Right ventricle myocardium superior (tissue), 1 donor: Measurements from ENCODE around the gene SKIDA1. TPM values are rescaled to one million over a fixed set of nuclear protein-coding genes. Genes with fewer than 3 reads are reported as not detected.

Experiments used
- ATAC-seq: fragments of 200-7000 bp; cut with Tn5 transposase; one replicate; pipeline ENCODE4 v1.9.1; 2020; ENCODE audit warnings: mild to moderate bottlenecking; ENCODE audit not compliant: poor library complexity
- DNase-seq: peaks from one replicate; pipeline ENCODE4 v3.0.0-alpha.2; 2020
- intact Hi-C: fragments of 100-400 bp; cut with DNase I; formaldehyde crosslinking; loops from one replicate; pipeline ENCODE4 v1.11.2; 2022
- total RNA-seq: library from RNA; stranded (reverse); fragmentation: NEBNext Ultra II Directional; extraction: Animal tissue kit (Norgen Biotek cat#: 25700); gene quantifications from one replicate; pipeline ENCODE4 v1.2.1, GENCODE V29; 2021
- donor health status: DM: no; HTN: yes; CAD: no; lungs with severe emphysema.

Gene SKIDA1
- total RNA-seq, 1 donor from 2014 or later: 3.3 TPM

- DNase-seq (peak; percentile 57), ATAC-seq (peak; percentile 47)
- intact Hi-C loops: loop anchor here (2.0 to 5.0 kb wide), 2 partner anchors 216 to 238 kb away; no protein-coding TSS in a partner anchor
Measured at GRCh38 chr10:21494191-21495001, 31.1 kb downstream of the SKIDA1 start.

DNA sequence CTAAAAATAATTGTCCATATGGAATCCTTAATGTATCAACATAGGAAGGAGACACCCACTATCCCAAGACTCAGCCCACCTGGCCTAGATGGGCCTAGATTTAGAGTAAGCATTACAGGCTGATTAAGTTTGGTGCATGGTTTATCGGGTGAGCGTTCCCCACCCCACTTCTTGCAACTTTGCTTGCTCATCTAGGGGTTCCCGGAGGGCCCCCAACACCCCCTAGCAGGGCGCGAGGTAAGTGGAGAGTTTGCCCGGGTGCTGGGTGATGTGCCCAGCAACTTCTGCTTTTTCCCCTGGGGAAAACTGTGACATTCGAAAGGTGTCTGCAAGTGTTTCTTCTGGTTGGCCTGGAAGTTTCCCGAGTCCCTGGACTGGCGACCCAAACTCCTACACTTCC is 31.7 kb downstream of the SKIDA1 start:
- DNase-seq (no peak), ATAC-seq (no peak)
- intact Hi-C loops: loop anchor here (2.0 kb wide), 1 partner anchor 215 kb away; no protein-coding TSS in a partner anchor

DNA sequence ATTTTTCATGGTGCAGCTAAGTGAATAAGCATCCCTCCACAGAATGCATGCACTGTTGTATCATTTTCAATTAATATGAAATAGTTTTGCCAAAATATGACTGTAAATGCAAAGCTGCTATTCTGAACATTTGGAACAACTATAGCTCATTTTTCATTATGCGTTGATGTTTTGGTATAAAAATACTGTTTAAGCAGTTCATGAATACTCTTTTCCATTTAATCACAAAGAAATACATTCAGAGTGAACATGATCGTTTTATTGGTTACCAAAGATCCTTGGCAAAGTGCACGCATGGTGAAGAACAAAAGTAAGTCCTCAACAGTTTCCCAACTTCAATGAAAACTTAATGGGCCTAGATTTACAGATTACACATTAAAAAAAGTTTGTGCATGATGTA is 33.1 kb downstream of the SKIDA1 start:
- ATAC-seq: no peak
- intact Hi-C loops: no loop called here
- no peak for DNase-seq

- intact Hi-C loops: no loop called here
- ATAC-seq: no peak
- DNase-seq: no peak
Measured at GRCh38 chr10:21490711-21491105, 34.8 kb downstream of the SKIDA1 start.

GRCh38 chr10:21490028-21490710 is 35.3 kb downstream of the SKIDA1 start:
- DNase-seq (no peak), ATAC-seq (no peak)
- intact Hi-C loops: no loop called here

GRCh38 chr10:21488957-21489446 is 36.5 kb downstream of the SKIDA1 start:
- intact Hi-C loops: no loop called here
- DNase-seq: no peak
- no peak for ATAC-seq

GRCh38 chr10:21488246-21488956 is 37.1 kb downstream of the SKIDA1 start:
- ATAC-seq: no peak

GRCh38 chr10:21487416-21488180 is 37.9 kb downstream of the SKIDA1 start:
- intact Hi-C loops: no loop called here
- DNase-seq: no peak
- no peak for ATAC-seq

More at GRCh38 chr10:21488246-21488956, 37.1 kb downstream of the SKIDA1 start:
- intact Hi-C loops: no loop called here
- DNase-seq: no peak

DNA sequence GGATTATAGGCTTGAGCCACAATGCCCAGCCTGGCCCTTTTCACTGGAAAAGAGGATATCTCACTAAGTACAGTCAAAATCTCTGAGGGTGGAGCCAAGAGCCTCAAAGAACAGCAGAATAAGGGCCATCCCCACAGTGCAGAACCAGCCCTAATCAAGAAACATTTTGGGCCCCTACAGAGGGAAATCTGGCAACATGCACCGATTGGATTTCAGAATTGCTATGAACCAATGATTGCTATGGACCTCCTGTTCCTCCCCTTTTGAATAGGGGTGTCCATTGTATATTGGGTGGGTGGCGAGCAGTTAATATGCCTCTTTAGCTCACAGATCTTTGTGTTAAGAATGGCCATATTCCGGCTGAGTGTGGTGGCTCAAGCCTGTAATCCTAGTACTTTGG is 42.7 kb downstream of the SKIDA1 start:
- no peak for DNase-seq
- no peak for ATAC-seq
- intact Hi-C loops: no loop called here

- DNase-seq: no peak
- no peak for ATAC-seq
- intact Hi-C loops: no loop called here
Measured at GRCh38 chr10:21481407-21481806, 44.1 kb downstream of the SKIDA1 start.

- ATAC-seq: no peak
- intact Hi-C loops: no loop called here
- DNase-seq: no peak
Measured at GRCh38 chr10:21479570-21480315, 45.7 kb downstream of the SKIDA1 start.

DNA sequence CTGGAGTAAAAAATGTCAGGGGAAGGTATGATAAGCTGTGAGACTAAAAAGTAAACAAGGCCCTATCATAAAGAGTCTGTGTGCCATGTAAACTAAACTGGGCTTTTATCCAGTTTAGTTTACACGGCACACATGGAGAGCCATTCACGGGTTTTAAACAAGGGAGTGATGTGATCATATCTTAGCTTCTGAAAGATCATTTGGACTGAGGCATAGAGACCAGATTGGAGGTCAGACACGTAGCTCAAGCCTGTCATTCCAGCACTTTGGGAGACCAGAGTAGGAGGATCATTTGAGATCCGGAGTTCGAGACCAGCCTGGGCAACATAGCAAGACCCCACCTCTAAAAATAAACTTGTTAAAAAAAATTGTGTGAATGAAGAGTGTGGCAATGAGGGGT is 50.1 kb downstream of the SKIDA1 start:
- DNase-seq (no peak), ATAC-seq (no peak)
- intact Hi-C loops: no loop called here

- ATAC-seq (no peak), DNase-seq (no peak)
- intact Hi-C loops: no loop called here
Measured at GRCh38 chr10:21473541-21473940, 51.9 kb downstream of the SKIDA1 start.

DNA sequence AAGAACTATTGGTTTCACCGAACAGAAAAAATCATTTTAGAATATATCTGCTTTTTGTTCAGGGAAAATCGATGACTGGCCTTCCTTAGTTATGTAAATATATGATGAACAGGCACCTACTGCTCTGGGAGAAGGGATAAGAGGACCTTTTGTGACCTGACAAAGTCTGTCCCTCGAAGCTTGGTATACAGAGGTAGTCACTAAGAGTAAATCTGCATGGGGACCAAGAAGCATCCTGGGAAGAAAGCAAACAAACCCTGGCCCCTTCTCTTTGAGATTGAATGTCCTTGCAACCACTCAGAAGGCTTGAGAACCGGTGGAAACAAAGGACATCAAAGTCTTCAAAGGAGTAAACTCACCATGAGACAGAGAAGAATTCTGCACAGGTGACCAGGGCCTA is 52.3 kb downstream of the SKIDA1 start:
- no peak for ATAC-seq

DNA sequence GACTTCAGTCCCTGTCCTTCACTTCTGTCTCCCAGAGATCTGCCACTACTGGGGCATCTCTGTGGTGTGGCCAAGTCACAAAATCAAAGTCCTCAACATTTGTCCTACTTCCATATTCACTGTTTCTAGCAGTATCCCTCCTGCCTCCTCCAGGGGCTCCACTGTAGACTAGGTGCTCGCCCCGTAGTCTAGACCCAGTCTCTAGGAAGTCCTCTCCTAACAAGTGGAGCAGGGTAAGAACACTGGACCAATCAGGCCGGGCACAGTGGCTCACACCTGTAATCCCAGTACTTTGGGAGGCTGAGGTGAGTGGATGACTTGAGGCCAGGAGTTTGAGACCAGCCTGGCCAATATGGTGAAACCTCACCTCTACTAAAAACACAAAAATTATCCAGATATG is 57.4 kb downstream of the SKIDA1 start:
- DNase-seq (no peak), ATAC-seq (no peak)
- intact Hi-C loops: no loop called here

More for the DNA sequence above, 52.3 kb downstream of the SKIDA1 start:
- intact Hi-C loops: no loop called here
- DNase-seq: no peak

DNA sequence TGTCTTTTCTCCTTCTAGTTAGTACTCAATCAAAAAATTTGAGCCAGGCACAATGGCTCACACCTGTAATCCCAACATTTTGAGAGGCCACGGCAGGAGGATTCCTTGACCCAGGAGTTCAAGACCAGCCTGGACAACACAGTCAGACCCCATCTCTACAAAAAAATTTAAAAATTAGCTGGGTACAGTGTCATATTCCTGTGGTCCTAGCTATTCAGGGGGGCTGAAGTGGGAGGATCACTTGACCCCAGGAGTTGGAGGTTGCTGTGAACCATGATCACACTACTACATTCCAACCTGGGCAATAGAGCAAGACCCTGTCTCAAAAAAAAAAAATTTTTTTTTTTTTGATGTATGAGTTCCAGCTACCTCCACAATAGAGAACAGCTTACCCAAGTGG is 57.8 kb downstream of the SKIDA1 start:
- no peak for DNase-seq
- ATAC-seq: no peak
- intact Hi-C loops: no loop called here

- ATAC-seq (no peak), DNase-seq (no peak)
- intact Hi-C loops: no loop called here
Measured at GRCh38 chr10:21464134-21464533, 61.3 kb downstream of the SKIDA1 start.
